Body of pancreas (tissue), 4 donors: ENCODE measurements around the gene MOSMO. TPM values are rescaled to one million over a fixed set of nuclear protein-coding genes. Genes with fewer than 3 reads are reported as not detected.

Experiments used
- ATAC-seq: fragments of 150-250 bp; one replicate; pipeline ENCODE4 v1.9.1; 2016
- DNase-seq, 4 donors: peaks; one replicate each; pipeline ENCODE4 v3.0.0-alpha.2; 2019
- H3K27ac ChIP-seq, 4 donors: fragments of 200-600 bp; sonication (generic); 1 replicate in 3 of 4; 2 replicates in 1 of 4; pipeline versions ENCODE4 v1.5.1 to v1.6.1; 2016 to 2019; ENCODE audit warnings: mild to moderate bottlenecking in 1 of 4, mixed read lengths in 1 of 4, moderate library complexity in 1 of 4
- H3K27me3 ChIP-seq, 2 donors: fragments of 200-600 bp; sonication (generic); one replicate each; pipeline ENCODE4 v1.6.0; 2016; ENCODE audit warnings: mild to moderate bottlenecking in 1 of 2
- H3K36me3 ChIP-seq, 2 donors: fragments of 200-600 bp; sonication (generic); replicated peaks in 1 of 2; 2 replicates each; pipeline ENCODE4 v1.5.1; 2016; ENCODE audit warnings: low read depth in 2 of 2; ENCODE audit not compliant: insufficient read depth in 1 of 2
- H3K4me1 ChIP-seq: fragments of 200-600 bp; sonication (generic); one replicate; pipeline ENCODE4 v1.6.0; 2016
- H3K4me3 ChIP-seq, 2 donors: fragments of 200-600 bp; sonication (generic); 1 replicate in 1 of 2; 2 replicates in 1 of 2; pipeline ENCODE4 v1.5.1; 2016 to 2019
- H3K9me3 ChIP-seq, 3 donors: fragments of 200-600 bp; sonication (generic); 1 replicate in 2 of 3; 2 replicates in 1 of 3; pipeline ENCODE4 v1.5.1; 2016
- POLR2A ChIP-seq, 3 donors: fragments of 450-650 bp; IDR thresholded peaks; one replicate each; pipeline ENCODE4 v1.6.1; 2016; ENCODE audit warnings: antibody characterized with exemption in 3 of 3, mild to moderate bottlenecking in 2 of 3
- WGBS, 2 donors: methylation state at CpG; one replicate each; pipeline ENCODE4 v1.1.5; 2017; 5-methylcytosine and 5-hydroxymethylcytosine counted together
- intact Hi-C: fragments of 100-400 bp; cut with DNase I; formaldehyde crosslinking; loops from one replicate; pipeline ENCODE4 v1.15.1; 2023
- total RNA-seq, 2 donors: library from RNA; depleted of rRNA; stranded (reverse); fragments of >200 nt; gene quantifications; one replicate each; pipeline ENCODE4 v1.1.0, GENCODE V29; 2016
- TF ChIP-seq, protein P1 (sequence below), 7 experiments: fragments of 450-650 bp in 4 of 7; fragments of 200-600 bp in 3 of 7; sonication (generic) in 3 of 7; IDR thresholded peaks; one replicate each; pipeline ENCODE4 v1.5.1; 2016 to 2019; ENCODE audit warnings: antibody characterized with exemption in 7 of 7

MOSMO gene
- total RNA-seq, 2 donors from 2014 or later = 3.6 to 13.2 TPM

DNA sequence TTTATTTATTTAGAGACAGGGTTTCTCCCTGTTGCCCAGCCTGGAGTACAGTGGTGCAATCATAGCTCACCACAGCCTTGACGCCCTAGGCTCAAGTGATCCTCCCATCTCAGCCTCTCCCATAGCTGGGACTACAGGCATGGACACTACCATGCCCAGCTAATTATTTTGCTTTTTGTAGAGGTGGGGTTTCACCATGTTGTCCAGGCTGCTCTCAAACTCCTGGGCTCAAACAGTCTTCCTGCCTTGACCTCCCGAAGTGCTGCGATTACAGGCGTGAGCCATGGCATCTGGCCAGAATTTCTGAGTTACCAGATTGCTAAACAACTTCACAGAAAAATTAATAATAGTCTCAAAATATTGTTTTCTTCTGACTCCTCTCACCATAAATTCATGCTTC lies 21.7 kb downstream of the MOSMO start:
- Histone ChIP-seq H3K4me3 (no peak overlapping the region), H3K9me3 (no peaks in the 10 kb centered on the region), H3K4me1 (peaks cover 16% of the 10 kb centered on the region), H3K27ac (peak overlapping the region in 2 of 4 donors; percentile 22 to 26), H3K36me3 (no peaks in the 10 kb centered on the region), H3K27me3 (no peaks in the 10 kb centered on the region)
- ATAC-seq = no peak
- peak in 2 of 4 donors; percentile 13 to 18 for DNase-seq
- intact Hi-C loops = no loop called here
- TF ChIP-seq POLR2A (IDR thresholded peaks at IDR 0.05) = no peak
- TF ChIP-seq, protein P1, sequence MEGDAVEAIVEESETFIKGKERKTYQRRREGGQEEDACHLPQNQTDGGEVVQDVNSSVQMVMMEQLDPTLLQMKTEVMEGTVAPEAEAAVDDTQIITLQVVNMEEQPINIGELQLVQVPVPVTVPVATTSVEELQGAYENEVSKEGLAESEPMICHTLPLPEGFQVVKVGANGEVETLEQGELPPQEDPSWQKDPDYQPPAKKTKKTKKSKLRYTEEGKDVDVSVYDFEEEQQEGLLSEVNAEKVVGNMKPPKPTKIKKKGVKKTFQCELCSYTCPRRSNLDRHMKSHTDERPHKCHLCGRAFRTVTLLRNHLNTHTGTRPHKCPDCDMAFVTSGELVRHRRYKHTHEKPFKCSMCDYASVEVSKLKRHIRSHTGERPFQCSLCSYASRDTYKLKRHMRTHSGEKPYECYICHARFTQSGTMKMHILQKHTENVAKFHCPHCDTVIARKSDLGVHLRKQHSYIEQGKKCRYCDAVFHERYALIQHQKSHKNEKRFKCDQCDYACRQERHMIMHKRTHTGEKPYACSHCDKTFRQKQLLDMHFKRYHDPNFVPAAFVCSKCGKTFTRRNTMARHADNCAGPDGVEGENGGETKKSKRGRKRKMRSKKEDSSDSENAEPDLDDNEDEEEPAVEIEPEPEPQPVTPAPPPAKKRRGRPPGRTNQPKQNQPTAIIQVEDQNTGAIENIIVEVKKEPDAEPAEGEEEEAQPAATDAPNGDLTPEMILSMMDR (IDR thresholded peaks at IDR 0.05) = no peak
- 33 to 45% methylated on average over 4 of the region's 4 CpGs for WGBS, 2 donors

DNA sequence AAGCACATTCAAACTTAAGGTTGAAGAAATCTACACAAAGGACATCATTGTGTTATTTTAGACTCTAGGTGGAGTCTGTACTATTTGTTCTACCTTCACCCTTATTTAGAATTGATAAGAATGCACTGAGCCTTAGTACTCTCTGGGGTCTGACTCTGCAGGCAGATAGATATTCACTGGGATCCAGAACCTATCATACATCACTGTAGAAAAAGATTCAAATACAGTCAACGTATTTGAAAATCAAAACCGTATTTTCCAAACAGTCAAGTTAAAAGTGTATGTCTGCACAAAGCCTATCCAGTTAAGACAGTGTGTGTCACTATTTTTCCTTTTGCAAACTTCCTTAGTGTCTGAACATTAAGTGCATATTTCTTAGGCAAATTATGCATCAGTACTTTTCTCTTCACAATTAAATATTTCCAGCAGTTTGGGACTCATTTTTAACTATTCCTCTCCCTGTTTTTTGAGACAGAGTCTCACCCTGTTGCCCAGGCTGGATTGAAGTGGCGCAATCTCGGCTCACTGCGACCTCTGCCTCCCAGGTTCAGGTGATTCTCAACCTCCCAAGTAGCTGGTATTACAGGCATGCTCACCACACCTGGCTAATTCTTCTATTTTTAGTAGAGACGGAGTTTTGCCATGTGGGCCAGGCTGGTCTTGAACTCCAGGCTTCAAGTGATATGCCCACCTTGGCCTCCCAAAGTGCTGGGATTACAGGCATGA lies 22.3 kb downstream of the MOSMO start:
- Histone ChIP-seq H3K4me3 (no peak overlapping the region), H3K27ac (peak overlapping the region in 2 of 4 donors; percentile 22 to 26), H3K4me1 (peaks cover 16% of the 10 kb centered on the region), H3K9me3 (no peaks in the 10 kb centered on the region), H3K27me3 (no peaks in the 10 kb centered on the region), H3K36me3 (no peaks in the 10 kb centered on the region)
- no peak for ATAC-seq
- TF ChIP-seq, protein P1 (IDR thresholded peaks at IDR 0.05) = no peak
- TF ChIP-seq POLR2A (IDR thresholded peaks at IDR 0.05) = no peak
- intact Hi-C loops = no loop called here
- 47 to 55% methylated on average over 6 of the region's 6 CpGs for WGBS, 2 donors
- DNase-seq = no peak

DNA sequence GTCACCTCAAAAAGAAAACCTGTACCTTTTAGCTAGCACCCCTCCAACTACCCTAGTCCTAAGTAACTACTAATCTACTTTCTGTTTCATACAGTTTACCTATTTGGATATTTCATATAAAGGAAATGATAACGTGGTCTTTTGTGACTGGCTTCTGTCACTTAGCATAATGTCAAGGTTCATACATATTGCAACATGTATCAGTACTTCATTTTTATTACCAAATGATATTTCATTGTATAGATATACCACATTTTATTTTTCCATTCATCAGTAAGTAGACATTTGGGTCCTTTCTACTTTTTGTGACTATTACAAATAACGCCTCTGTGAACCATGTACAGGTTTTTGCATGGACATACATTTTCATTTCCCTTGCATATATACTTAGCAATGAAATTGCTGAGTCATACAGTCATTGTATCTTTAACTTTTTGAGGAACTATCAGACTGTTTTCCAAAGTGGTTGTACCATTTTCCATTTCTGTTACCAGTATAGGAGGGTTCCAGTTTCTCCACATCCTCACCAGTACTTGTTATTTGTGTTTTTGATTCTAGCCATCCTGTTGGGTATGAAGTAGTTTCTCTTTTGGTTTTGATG lies 23.7 kb downstream of the MOSMO start:
- no peaks in the 10 kb centered on the region for H3K9me3 ChIP-seq
- ATAC-seq (no peak), DNase-seq (no peak)
- peaks cover 12% of the 10 kb centered on the region for H3K4me1 ChIP-seq
- H3K27me3 ChIP-seq = no peaks in the 10 kb centered on the region
- WGBS, 2 donors = 87 to 95% methylated on average over 2 of the region's 2 CpGs
- H3K4me3 ChIP-seq = no peak overlapping the region
- no peaks in the 10 kb centered on the region for H3K36me3 ChIP-seq
- intact Hi-C loops = no loop called here
- TF ChIP-seq, protein P1 (IDR thresholded peaks at IDR 0.05) = no peak
- TF ChIP-seq POLR2A (IDR thresholded peaks at IDR 0.05) = no peak
- H3K27ac ChIP-seq = no peak overlapping the region

DNA sequence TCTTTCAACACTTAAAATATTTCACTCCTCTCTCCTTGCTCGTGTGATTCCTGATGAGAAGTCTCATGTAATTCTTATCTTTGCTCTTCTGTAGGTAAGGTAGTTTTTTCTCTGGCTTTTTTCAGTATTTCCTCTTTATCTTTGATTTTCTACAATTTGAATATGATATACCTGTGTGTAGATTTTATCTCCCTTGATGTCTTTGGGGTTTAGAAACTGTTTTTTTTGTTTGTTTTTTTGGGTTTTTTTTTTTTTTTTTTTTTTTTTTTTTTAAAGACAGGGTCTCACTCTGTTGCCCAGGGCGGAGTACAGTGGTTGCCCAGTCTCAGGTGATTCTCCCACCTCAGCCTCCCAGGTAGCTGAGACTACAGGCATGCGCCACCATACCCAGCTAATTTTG lies 26.6 kb downstream of the MOSMO start:
- TF ChIP-seq POLR2A (IDR thresholded peaks at IDR 0.05) = no peak
- TF ChIP-seq, protein P1 (IDR thresholded peaks at IDR 0.05) = no peak
- ATAC-seq = no peak
- intact Hi-C loops = no loop called here
- Histone ChIP-seq H3K4me3 (no peak overlapping the region), H3K27ac (no peak overlapping the region), H3K9me3 (no peaks in the 10 kb centered on the region), H3K27me3 (no peaks in the 10 kb centered on the region), H3K36me3 (no peaks in the 10 kb centered on the region), H3K4me1 (peaks cover 11% of the 10 kb centered on the region)
- WGBS, 2 donors = 88 to 97% methylated on average over 3 of the region's 3 CpGs
- DNase-seq = no peak
